Calu3 (cell line): Measurements from ENCODE around the gene TYMP. TPM values are rescaled to one million over a fixed set of nuclear protein-coding genes. Genes with fewer than 3 reads are reported as not detected.
A peak's percentile ranks its signal among the peaks of the same experiment; 100 is the strongest.
"Not testable (repeated sequence)": the region's sequence is repeated elsewhere in the genome, so short reads cannot be mapped to it uniquely, and the experiment has no call there.

Source experiments
- BruUV-seq: library from RNA; stranded (reverse); fragments of 400-500 nt; replicated peaks from 2 replicates; lab custom pipeline; 2021; lab: Mats Ljungman, UMichigan
- CTCF ChIA-PET: fragments of 300-600 bp; sonication (Branson Sonifier 250); formaldehyde crosslinking; loops from one replicate; lab custom pipeline; 2022; ENCODE audit warnings: antibody characterized with exemption; lab: Charles Lee
- DNase-seq: peaks from one replicate; pipeline ENCODE4 v3.0.0; 2022
- H3K27ac Mint-ChIP-seq: one replicate; pipeline ENCODE4 v1.8.0; 2022; ENCODE audit warnings: mixed read lengths; ENCODE audit not compliant: unreplicated experiment
- H3K27me3 Mint-ChIP-seq: one replicate; pipeline ENCODE4 v1.8.0; 2022; ENCODE audit warnings: mixed read lengths; ENCODE audit not compliant: unreplicated experiment
- H3K36me3 Mint-ChIP-seq: one replicate; pipeline ENCODE4 v1.8.0; 2022; ENCODE audit warnings: mild to moderate bottlenecking, moderate library complexity, mixed read lengths; ENCODE audit not compliant: insufficient read depth, unreplicated experiment
- H3K4me1 Mint-ChIP-seq: one replicate; pipeline ENCODE4 v1.8.0; 2022; ENCODE audit warnings: mild to moderate bottlenecking, low read depth, mixed read lengths; ENCODE audit not compliant: unreplicated experiment
- H3K4me3 Mint-ChIP-seq: one replicate; pipeline ENCODE4 v1.8.0; 2022; ENCODE audit warnings: mild to moderate bottlenecking, low read depth, moderate library complexity, mixed read lengths; ENCODE audit not compliant: unreplicated experiment
- H3K9me3 Mint-ChIP-seq: one replicate; pipeline ENCODE4 v1.8.0; 2022; ENCODE audit warnings: low read depth, mixed read lengths; ENCODE audit not compliant: unreplicated experiment
- CTCF ChIP-seq: fragments of 200-600 bp; IDR thresholded peaks from one replicate; pipeline ENCODE4 v1.8.0; 2022; ENCODE audit warnings: antibody characterized with exemption; ENCODE audit not compliant: unreplicated experiment
- intact Hi-C: fragments of 100-400 bp; cut with micrococcal nuclease; formaldehyde crosslinking; loops from one replicate; pipeline ENCODE4 v1.10.0; 2022; ENCODE audit not compliant: unreplicated experiment
- total RNA-seq: library from RNA; stranded (reverse); gene quantifications from 2 replicates; pipeline ENCODE4 v1.2.3, GENCODE V29; 2022

The TYMP gene
- total RNA-seq, 1 experiment from 2014 or later = 44.1 TPM

DNA sequence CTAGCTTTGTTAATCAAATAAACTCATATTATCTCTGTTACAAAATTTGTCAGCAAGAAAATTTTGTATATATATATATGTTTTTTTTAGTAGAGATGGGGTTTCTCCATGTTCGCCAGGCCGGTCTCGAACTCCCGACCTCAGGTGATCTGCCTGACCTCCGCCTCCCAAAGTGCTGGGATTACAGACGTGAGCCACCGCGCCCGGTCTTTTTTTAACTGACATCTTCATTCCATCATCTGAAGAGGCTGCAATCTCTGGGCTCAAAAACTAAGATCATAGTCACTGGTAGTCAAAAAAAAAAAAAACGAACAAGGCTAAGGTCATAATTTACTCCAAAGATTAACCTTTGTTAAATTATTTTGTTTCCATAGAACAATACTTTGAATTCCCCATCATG, 10.6 kb upstream of the TYMP start:
- no peak for DNase-seq
- intact Hi-C loops = no loop called here
- Mint-ChIP-seq H3K27me3 (no peaks in the 10 kb centered on the region), H3K27ac (peak overlapping the region; percentile 98), H3K4me1 (peaks cover 54% of the 10 kb centered on the region), H3K4me3 (no peak overlapping the region), H3K36me3 (peaks cover 43% of the 10 kb centered on the region), H3K9me3 (no peaks in the 10 kb centered on the region)
- CTCF ChIA-PET = interaction anchor here (0.7 to 1.8 kb wide), 5 partner anchors 15 to 243 kb away, joined by 3 to 6 read pairs (median 5); partner anchors contain the start of gene SCO2
- TF ChIP-seq CTCF = no peak
- BruUV-seq = no TSS peak

GRCh38 chr22:50537765-50538164, 8.0 kb upstream of the TYMP start:
- Mint-ChIP-seq H3K4me1 (peaks cover 65% of the 10 kb centered on the region), H3K27me3 (no peaks in the 10 kb centered on the region), H3K36me3 (peaks cover 53% of the 10 kb centered on the region), H3K4me3 (peak overlapping the region; percentile 57), H3K9me3 (no peaks in the 10 kb centered on the region), H3K27ac (peak overlapping the region; percentile 88)
- no peak for DNase-seq
- TF ChIP-seq CTCF = no peak
- CTCF ChIA-PET = no interaction called here
- intact Hi-C loops = no loop called here
- no TSS peak for BruUV-seq

DNA sequence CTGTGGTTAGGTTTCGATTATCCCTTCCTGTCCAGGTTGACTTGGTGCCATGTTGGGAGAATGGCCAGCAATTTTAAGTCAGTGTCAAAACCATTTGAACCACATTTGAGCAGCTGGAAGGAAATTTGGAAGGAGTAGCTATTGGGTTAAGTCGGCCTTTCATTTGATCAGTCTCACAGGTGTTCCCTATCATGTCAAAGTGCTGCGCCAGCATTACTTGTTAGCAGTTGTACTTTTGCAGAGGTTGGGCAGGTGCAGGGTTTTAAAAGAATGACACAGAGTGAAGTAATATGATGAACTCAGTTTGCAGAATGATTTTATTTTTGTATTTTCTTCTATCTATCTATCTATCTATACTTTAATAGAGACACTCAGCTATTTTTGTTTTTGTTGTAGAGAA, 6.4 kb upstream of the TYMP start:
- no peak overlapping the region for H3K27ac Mint-ChIP-seq
- TF ChIP-seq CTCF = no peak
- DNase-seq = no peak
- CTCF ChIA-PET = interaction anchor here (0.6 kb wide), 1 partner anchor 53 kb away, joined by 3 read pairs; no protein-coding TSS in a partner anchor
- no peaks in the 10 kb centered on the region for H3K9me3 Mint-ChIP-seq
- no peak overlapping the region for H3K4me3 Mint-ChIP-seq
- H3K4me1 Mint-ChIP-seq = peaks cover 60% of the 10 kb centered on the region
- peaks cover 61% of the 10 kb centered on the region for H3K36me3 Mint-ChIP-seq
- intact Hi-C loops = no loop called here
- H3K27me3 Mint-ChIP-seq = no peaks in the 10 kb centered on the region
- BruUV-seq = no TSS peak

DNA sequence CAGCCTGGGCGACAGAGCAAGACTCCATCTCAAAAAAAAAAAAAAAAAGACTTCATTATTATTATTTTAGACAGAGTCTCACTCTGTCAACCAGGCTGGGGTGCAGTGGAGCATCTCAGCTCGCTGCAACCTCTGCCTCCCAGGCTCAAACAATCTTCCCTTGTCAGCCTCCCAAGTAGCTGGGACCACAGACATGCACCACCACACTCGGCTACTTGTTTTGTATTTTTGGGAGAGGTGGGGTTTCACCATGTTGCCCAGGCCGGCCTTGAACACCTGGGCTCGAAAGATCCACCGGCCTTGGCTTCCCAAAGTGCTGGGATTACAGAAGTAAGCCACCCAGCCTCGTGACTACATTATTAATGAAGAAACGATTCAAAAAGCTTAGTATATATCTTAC, 5.3 kb upstream of the TYMP start:
- H3K4me1 Mint-ChIP-seq = peaks cover 49% of the 10 kb centered on the region
- CTCF ChIA-PET = interaction anchor here (0.7 kb wide), 2 partner anchors 47 to 71 kb away, joined by 3 to 5 read pairs; no protein-coding TSS in a partner anchor
- intact Hi-C loops = no loop called here
- H3K27me3 Mint-ChIP-seq = no peaks in the 10 kb centered on the region
- DNase-seq = no peak
- H3K9me3 Mint-ChIP-seq = no peaks in the 10 kb centered on the region
- H3K36me3 Mint-ChIP-seq = peaks cover 66% of the 10 kb centered on the region
- TF ChIP-seq CTCF = no peak
- no peak overlapping the region for H3K27ac Mint-ChIP-seq
- H3K4me3 Mint-ChIP-seq = no peak overlapping the region
- BruUV-seq = no TSS peak

DNA sequence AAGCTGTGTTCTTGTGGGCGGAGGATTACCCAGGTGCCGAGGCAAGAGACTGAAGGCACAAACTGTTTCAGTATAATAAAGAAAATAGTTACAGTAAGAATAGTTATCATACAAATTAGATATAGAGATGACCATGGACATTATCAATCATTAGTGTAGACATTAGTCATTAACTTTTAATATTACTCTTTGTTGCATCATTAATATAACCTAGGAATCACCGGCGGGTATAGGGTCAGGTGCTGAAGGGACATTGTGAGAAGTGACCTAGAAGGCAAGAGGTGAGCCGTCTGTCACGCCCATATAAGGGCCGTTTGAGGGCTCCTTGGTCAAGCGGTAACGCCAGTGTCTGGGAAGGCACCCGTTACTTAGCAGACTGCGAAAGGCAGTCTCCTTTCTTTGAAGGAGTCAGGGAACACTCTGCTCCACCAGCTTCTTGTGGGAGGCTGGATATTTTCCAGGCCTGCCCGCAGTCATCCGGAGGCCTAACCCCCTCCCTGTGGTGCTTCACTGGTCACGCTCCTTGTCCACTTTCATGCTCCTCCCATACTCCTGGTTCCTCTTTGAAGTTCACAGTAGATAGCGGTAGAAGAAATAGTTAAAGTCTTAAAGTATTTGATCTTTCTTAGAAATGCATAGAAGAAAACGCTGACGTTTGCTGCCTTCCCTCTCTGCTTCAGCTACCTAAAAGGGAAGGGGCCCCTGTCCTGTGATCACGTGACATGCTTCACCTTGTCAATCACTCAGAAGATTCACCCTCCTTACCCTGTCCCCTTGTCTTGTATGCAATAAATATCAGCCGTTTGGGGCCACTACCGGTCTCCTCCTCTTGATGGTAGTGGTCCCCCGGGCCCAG, 4.3 kb upstream of the TYMP start:
- peaks cover 39% of the 10 kb centered on the region for H3K4me1 Mint-ChIP-seq
- peak overlapping the region; percentile 90 for H3K4me3 Mint-ChIP-seq
- DNase-seq = peak; percentile 40
- H3K9me3 Mint-ChIP-seq, H3K27me3 Mint-ChIP-seq, intact Hi-C loops, BruUV-seq: not testable (repeated sequence)
- peak overlapping the region; percentile 98 for H3K27ac Mint-ChIP-seq
- CTCF ChIA-PET = interaction anchor here (0.7 to 1.9 kb wide), 2 partner anchors 72 to 87 kb away, joined by 5 to 6 read pairs; no protein-coding TSS in a partner anchor
- peaks cover 69% of the 10 kb centered on the region for H3K36me3 Mint-ChIP-seq
